NCI-H2227 treated with DMSO at 0.1 percent for 48 hours (cell line): ENCODE results near the gene ZNF493.
A peak's percentile ranks its signal among the peaks of the same experiment; 100 is the strongest.

Experiments used
- DNase-seq: peaks from one replicate; lab custom pipeline; 2025; lab: John Stamatoyannopoulos, UW

ZNF493 gene

DNA sequence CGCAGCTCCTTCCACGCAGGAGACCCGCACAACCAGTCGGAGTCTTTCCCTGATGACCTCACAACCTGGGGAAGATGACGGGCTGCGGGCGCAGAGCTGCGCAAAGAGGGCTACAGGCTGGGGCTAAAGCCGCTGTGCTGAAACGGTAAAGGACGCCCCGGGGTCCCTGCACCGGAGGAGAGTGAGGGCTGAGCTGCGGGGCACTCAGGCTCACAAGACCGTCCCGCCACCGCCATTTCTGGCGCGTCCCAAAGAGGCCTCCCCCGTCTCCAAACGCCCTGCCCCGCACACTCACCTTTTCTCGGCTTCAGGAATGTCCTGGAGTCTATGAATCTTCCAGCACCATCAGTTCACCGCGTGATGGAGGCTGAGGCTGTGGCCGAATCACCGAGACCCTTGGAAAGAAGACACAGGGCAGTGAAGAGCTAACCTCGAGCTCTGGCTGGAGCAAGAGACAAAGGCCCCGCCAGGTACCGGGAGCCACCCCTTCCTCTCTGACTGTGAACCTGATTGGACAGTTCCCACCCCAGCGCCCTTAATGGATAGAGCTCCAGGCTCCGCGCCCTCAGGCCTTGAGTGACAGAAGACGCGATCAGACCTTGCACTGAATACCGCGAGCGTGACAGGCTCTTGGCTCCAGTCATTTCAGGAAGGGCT lies 66.6 kb downstream of the ZNF493 start:
- peak; percentile 36 for DNase-seq

DNA sequence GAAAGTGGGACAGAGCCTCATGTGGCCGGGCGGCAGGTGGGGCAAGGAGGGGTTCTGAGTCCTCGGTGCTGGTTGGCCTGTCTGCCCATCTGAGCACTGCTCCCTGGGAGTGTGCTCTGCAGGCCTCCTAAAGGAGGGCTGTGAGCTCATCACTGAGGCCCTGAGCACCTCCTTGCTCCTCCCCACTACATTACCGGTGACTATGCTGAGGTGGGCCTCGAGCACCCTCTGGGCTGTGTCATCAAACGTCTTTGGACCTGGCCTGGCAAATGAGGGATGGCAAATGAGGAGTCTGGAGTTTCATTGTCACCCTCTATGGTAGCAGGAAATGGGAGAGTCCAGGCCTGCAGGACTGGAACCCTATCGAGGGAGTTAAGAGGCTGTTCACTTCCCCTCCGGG lies 69.7 kb downstream of the ZNF493 start:
- no peak for DNase-seq

DNA sequence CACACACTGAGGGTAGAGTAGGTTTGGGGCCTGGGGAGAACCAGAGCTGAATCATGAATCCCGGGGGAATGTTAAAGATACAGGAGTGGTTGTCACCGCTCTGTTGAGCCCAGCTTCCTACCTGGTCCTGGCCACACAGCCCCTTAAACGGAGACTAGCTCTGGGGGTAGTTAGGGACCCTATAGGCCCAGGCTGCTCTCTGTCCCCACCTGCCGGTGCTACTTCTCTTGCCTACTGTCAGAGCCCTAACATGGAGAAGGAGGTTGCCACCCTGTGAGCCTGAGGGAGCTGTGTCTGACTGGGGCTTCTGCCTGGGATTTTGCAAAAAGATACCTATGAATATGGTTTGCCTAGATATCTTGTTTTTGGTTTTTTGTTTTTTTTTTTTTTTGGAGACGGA lies 71.9 kb downstream of the ZNF493 start:
- no peak for DNase-seq

DNA sequence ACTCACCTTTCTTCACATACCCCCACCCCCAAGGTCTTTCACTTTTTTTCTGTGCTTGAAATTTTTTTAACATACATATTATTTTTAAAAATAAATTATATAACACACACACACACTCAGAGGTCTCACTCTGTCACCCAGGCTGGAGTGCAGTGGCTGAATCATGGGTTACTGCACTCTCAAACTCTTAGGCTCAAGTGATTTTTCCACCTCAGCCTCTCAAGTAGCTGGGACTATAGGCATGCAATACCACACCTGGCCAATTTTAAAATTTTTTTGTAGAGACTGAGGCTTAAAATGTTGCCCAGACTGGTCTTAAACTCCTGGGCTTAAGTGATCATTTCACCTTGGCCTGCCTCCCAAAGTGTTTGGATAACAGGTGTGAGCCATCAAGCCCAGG lies 75.6 kb downstream of the ZNF493 start:
- no peak for DNase-seq

DNA sequence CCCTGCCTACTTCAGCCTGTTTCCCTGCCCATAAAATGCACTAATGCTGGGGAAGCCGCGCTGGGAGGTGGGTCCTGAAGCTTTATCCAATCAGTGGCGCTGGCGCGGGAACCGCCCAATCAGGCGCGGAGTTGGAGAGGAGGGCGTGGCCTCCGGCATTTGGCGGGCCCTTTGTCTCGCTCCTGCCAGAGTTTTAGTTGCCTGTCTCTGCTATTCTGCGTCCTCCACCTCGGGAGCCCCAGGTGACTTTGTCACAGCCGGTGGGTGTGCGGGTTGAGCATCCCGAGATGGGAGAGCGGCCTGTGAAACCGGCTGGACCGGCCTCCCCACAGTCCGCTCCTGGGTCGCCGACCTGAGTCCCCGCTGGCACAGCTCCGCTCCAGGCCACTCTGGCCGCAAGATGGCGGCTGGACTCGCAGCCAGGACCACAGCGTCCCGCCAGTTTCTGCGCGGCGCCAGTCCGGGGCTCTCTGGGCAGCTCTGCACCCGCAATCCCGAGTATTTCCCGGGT lies 77.8 kb downstream of the ZNF493 start:
- peak; percentile 58 for DNase-seq
